ENCODE data around the gene SLC22A31. TPM values are rescaled to one million over a fixed set of nuclear protein-coding genes. Genes with fewer than 3 reads are reported as not detected.
A peak's percentile ranks its signal among the peaks of the same experiment; 100 is the strongest.
"Not testable (repeated sequence)": the region's sequence is repeated elsewhere in the genome, so short reads cannot be mapped to it uniquely, and the experiment has no call there.

The SLC22A31 gene
- total and polyA plus RNA-seq, 3 experiments from 2014 or later = not detected

DNA sequence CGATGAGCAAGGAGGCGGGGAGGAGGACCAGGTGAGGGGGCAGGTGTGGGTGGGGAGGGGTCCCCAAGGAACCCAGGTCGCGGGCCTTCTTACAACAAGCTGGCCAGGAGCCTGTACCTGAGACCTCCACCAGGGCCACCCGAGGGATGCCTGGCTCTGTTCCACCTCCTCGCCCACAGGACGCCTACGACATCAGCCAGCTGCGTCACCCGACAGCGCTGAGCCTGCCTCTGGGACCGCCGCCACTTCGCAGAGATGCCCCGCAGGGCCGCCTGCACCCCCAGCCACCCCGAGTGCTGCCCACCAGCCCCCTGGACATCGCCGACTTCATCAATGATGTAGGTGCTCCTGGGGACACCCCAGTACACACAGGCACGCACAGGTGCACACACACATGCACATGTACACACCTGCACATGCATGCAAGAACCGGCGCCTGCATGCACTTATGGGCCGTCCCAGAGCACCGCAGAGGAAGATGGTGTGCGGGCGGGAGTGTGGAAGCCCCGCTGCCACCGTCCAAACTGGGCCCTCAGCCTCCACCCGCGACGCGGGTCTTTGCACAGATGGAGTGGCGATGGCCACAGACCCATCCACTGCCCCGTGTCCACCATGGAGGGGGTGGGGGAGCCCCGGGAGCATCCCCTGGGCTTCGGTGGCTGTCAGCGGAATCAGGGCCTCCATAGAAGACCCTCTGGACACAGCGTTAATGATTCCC, 6.6 kb downstream of the SLC22A31 start:
- no peaks in the 10 kb centered on the region for H3K36me3 Mint-ChIP-seq
- peak in 1 of 5 donors; percentile 50 for DNase-seq
- ChIA-PET POLR2A (no interaction called here), CTCF (no interaction called here)
- Histone ChIP-seq H3K9me3 (ENCODE audit: low read length) (no peaks in the 10 kb centered on the region), H3K27me3 (ENCODE audit: insufficient read depth, low read length, poor library complexity, severe bottlenecking) (no peaks in the 10 kb centered on the region), H3K36me3 (ENCODE audit: insufficient read depth, low read length) (no peaks in the 10 kb centered on the region), H3K27ac (ENCODE audit: low read depth, low read length) (no peak overlapping the region), H3K4me3 (ENCODE audit: low read length) (no peak overlapping the region), H3K4me1 (ENCODE audit: insufficient read depth, low read length) (no peaks in the 10 kb centered on the region)
- H3K27me3 Mint-ChIP-seq = peaks cover 2 to 8% of the 10 kb centered on the region in 2 donors
- H3K4me1 Mint-ChIP-seq = peaks cover 0 to 5% (median 0%) of the 10 kb centered on the region in 3 donors
- H3K27ac Mint-ChIP-seq = no peak overlapping the region
- H3K4me3 Mint-ChIP-seq = peak overlapping the region in 1 of 7 donors; percentile 68
- H3K9me3 Mint-ChIP-seq = no peaks in the 10 kb centered on the region

DNA sequence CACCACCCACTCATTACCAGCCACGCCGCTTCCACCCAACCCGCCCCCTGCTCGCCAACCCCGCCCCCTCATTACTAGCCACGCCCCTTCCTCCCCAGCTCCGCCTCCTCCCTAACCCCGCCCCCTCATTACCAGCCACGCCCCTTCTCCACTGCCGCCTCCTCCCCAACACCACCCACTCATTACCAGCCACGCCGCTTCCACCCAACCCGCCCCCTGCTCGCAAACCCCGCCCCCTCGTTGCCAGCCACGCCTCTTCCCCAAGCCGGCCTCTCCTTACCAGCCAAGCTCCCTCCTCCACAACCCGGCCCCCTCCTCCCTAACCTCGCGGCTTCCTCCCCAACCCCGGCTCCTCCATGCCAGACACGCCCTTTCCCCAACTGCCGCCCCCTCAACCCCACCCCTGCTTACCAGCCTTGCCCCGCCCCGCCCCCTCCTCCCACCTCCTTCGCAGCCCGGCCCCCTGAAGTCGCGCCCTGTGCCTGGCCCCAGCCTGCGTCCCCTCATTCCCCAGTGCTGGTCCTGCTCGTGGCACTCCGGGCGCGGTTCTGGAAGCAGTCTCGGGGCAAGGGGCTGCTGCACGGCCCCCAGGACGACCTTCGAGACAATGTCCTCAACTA, 7.3 kb downstream of the SLC22A31 start:
- Histone ChIP-seq H3K9me3 (ENCODE audit: low read length) (no peaks in the 10 kb centered on the region), H3K4me1 (ENCODE audit: insufficient read depth, low read length) (no peaks in the 10 kb centered on the region), H3K36me3 (ENCODE audit: insufficient read depth, low read length) (no peaks in the 10 kb centered on the region), H3K27ac (ENCODE audit: low read depth, low read length) (no peak overlapping the region), H3K27me3 (ENCODE audit: insufficient read depth, low read length, poor library complexity, severe bottlenecking) (no peaks in the 10 kb centered on the region), H3K4me3 (ENCODE audit: low read length) (no peak overlapping the region)
- ChIA-PET CTCF (no interaction called here), POLR2A (interaction anchor here (0.6 kb wide), 1 partner anchor 47 kb away, joined by 3 read pairs; no protein-coding TSS in a partner anchor)
- Mint-ChIP-seq H3K4me1 (peaks cover 0 to 5% (median 0%) of the 10 kb centered on the region in 3 donors), H3K9me3 (no peaks in the 10 kb centered on the region), H3K36me3 (no peaks in the 10 kb centered on the region), H3K27me3 (peaks cover 2 to 6% of the 10 kb centered on the region in 2 donors), H3K4me3 (peak overlapping the region in 1 of 7 donors; percentile 68), H3K27ac (no peak overlapping the region)
- peak in 1 of 5 donors; percentile 65 for DNase-seq

DNA sequence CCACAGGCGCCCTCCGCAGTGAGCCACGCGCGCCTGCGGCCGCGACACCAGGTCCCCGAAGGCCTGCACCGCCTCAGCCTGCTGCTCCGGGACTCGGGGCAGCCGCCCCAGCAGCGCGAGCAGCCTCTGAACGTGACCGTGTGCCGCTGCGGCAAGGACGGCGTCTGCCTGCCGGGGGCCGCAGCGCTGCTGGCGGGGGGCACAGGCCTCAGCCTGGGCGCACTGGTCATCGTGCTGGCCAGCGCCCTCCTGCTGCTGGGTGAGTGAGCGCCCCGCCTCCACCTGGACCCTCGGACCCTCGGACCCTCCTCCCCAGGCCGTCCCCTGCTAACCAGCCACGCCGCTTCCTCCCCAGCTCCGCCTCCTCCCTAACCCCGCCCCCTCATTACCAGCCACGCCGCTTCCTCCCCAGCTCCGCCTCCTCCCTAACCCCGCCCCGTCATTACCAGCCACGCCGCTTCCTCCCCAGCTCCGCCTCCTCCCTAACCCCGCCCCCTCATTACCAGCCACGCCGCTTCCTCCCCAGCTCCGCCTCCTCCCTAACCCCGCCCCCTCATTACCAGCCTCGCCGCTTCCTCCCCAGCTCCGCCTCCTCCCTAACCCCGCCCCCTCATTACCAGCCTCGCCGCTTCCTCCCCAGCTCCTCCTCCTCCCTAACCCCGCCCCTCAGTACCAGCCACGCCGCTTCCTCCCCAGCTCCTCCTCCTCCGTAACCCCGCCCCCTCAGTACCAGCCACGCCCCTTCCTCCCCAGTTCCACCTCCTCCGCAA, 8.0 kb downstream of the SLC22A31 start:
- H3K9me3 Mint-ChIP-seq; CTCF ChIA-PET; H3K27me3 Mint-ChIP-seq; H3K27me3 ChIP-seq (ENCODE audit: insufficient read depth, low read length, poor library complexity, severe bottlenecking); H3K4me1 Mint-ChIP-seq; H3K27ac ChIP-seq (ENCODE audit: low read depth, low read length); H3K36me3 ChIP-seq (ENCODE audit: insufficient read depth, low read length); H3K4me1 ChIP-seq (ENCODE audit: insufficient read depth, low read length); H3K9me3 ChIP-seq (ENCODE audit: low read length); H3K27ac Mint-ChIP-seq; H3K36me3 Mint-ChIP-seq: not testable (repeated sequence)
- DNase-seq = peak; percentile 70 to 77 (median 73)
- H3K4me3 Mint-ChIP-seq = peak overlapping the region in 1 of 7 donors; percentile 54
- POLR2A ChIA-PET = interaction anchor here (0.6 kb wide), 1 partner anchor 48 kb away, joined by 3 read pairs; no protein-coding TSS in a partner anchor
- peak overlapping the region; percentile 22 for H3K4me3 ChIP-seq (ENCODE audit: low read length)

DNA sequence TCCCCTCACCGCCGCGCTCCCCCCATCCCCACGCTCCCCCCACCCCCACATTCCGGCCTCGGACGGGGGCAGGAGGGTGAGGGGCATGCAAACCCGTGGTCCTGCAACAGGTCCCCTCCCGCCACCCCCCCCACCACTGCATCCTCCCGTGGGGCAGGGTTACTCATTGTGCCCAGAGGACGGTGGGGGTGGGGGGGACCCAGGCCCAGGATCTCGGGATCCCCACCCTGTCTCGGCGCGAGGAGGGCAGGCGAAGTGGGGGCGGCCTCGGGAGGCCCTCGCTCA, 8.5 kb downstream of the SLC22A31 start:
- POLR2A ChIA-PET = no interaction called here
- DNase-seq = no peak
- H3K27me3 ChIP-seq (ENCODE audit: insufficient read depth, low read length, poor library complexity, severe bottlenecking) = no peaks in the 10 kb centered on the region
- peaks cover 0 to 3% of the 10 kb centered on the region in 2 donors for H3K27me3 Mint-ChIP-seq
- CTCF ChIA-PET = no interaction called here
- H3K36me3 ChIP-seq (ENCODE audit: insufficient read depth, low read length) = no peaks in the 10 kb centered on the region
- no peaks in the 10 kb centered on the region for H3K4me1 ChIP-seq (ENCODE audit: insufficient read depth, low read length)
- no peak overlapping the region for H3K4me3 Mint-ChIP-seq
- peaks cover 0 to 5% (median 0%) of the 10 kb centered on the region in 3 donors for H3K4me1 Mint-ChIP-seq
- H3K36me3 Mint-ChIP-seq = no peaks in the 10 kb centered on the region
- H3K27ac Mint-ChIP-seq = no peak overlapping the region
- H3K9me3 Mint-ChIP-seq = peaks cover 0 to 6% (median 0%) of the 10 kb centered on the region in 5 donors
- H3K4me3 ChIP-seq (ENCODE audit: low read length) = no peak overlapping the region
- H3K27ac ChIP-seq (ENCODE audit: low read depth, low read length) = no peak overlapping the region
- no peaks in the 10 kb centered on the region for H3K9me3 ChIP-seq (ENCODE audit: low read length)

DNA sequence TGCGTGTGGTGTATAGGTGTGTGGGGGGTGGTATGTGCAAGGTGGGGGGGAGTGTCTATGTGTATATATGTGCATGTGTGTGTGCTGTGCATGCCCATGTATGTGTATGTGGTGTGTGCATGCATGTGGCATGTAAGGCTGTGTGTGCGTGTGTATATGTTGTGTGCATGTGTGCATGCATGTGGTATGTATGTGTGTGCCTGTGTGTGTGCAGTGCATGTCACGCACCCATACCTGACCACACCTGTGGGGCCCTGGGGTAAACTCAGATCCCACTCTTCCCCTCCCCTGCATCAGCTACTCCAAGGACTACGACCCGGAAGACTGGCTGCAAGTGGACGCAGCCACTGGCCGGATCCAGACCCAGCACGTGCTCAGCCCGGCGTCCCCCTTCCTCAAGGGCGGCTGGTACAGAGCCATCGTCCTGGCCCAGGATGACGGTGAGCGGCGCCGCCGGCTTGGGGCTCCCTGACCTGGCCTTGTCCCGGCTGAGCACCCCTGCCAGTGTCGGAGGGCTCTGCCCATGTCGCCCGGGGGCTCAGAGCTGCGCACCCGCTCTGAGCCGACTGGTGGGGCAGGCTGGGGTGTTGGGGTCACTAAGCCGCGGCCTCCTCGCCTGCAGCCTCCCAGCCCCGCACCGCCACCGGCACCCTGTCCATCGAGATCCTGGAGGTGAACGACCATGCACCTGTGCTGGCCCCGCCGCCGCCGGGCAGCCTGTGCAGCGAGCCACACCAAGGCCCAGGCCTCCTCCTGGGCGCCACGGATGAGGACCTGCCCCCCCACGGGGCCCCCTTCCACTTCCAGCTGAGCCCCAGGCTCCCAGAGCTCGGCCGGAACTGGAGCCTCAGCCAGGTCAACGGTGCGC, 9.1 kb downstream of the SLC22A31 start:
- peak in 1 of 5 donors; percentile 49 for DNase-seq
- H3K4me3 Mint-ChIP-seq = peak overlapping the region in 6 of 7 donors; percentile 34 to 59 (median 50)
- H3K27ac Mint-ChIP-seq = peak overlapping the region in 2 of 8 donors; percentile 29 to 42
- POLR2A ChIA-PET = no interaction called here
- no peaks in the 10 kb centered on the region for H3K36me3 Mint-ChIP-seq
- CTCF ChIA-PET = no interaction called here
- Histone ChIP-seq H3K36me3 (ENCODE audit: insufficient read depth, low read length) (no peaks in the 10 kb centered on the region), H3K4me3 (ENCODE audit: low read length) (no peak overlapping the region), H3K4me1 (ENCODE audit: insufficient read depth, low read length) (no peaks in the 10 kb centered on the region), H3K9me3 (ENCODE audit: low read length) (no peaks in the 10 kb centered on the region), H3K27ac (ENCODE audit: low read depth, low read length) (no peak overlapping the region), H3K27me3 (ENCODE audit: insufficient read depth, low read length, poor library complexity, severe bottlenecking) (no peaks in the 10 kb centered on the region)
- peaks cover 0 to 6% (median 0%) of the 10 kb centered on the region in 5 donors for H3K9me3 Mint-ChIP-seq
- peaks cover 0 to 3% of the 10 kb centered on the region in 2 donors for H3K27me3 Mint-ChIP-seq
- H3K4me1 Mint-ChIP-seq = peaks cover 0 to 5% (median 0%) of the 10 kb centered on the region in 3 donors

DNA sequence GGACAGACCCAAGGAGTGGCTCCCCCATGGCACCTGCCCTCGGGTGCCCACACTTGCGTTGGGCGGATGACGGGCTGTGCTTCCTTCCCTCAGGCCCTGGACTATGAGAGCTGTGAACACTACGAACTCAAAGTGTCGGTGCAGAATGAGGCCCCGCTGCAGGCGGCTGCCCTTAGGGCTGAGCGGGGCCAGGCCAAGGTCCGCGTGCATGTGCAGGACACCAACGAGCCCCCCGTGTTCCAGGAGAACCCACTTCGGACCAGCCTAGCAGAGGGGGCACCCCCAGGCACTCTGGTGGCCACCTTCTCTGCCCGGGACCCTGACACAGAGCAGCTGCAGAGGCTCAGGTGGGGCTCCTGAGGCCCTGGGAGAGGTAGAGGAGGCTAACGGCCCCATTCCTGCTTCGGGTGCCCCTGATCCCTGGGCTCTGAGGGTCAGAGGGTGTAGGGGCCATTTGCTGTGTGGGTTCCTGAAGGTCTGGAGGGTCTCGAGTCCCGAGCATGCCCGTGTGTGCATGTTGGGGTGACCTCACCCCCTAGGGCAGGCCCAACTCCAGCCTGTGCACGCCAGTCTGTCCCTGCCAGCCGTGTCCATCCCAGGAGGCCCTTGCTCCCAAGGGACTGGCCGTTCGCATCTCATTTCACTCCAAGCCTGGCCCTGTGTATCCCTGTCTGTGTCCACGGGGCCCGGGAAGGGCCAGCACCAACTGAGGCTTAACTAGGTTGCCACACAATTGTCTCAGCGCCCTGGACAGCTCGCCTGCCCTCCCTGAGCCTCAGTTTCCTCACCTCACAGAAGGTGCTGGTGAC, 10.0 kb downstream of the SLC22A31 start:
- ChIA-PET CTCF (no interaction called here), POLR2A (no interaction called here)
- no peaks in the 10 kb centered on the region for H3K36me3 ChIP-seq (ENCODE audit: insufficient read depth, low read length)
- H3K27me3 ChIP-seq (ENCODE audit: insufficient read depth, low read length, poor library complexity, severe bottlenecking) = no peaks in the 10 kb centered on the region
- peak overlapping the region in 3 of 8 donors; percentile 50 to 74 (median 70) for H3K27ac Mint-ChIP-seq
- DNase-seq = no peak
- H3K4me1 Mint-ChIP-seq = peaks cover 0 to 5% (median 0%) of the 10 kb centered on the region in 3 donors
- H3K9me3 Mint-ChIP-seq = peaks cover 0 to 6% (median 0%) of the 10 kb centered on the region in 5 donors
- H3K27me3 Mint-ChIP-seq = peaks cover 0 to 3% of the 10 kb centered on the region in 2 donors
- H3K4me3 Mint-ChIP-seq = peak overlapping the region in 4 of 7 donors; percentile 47 to 70 (median 60)
- H3K4me3 ChIP-seq (ENCODE audit: low read length) = no peak overlapping the region
- H3K36me3 Mint-ChIP-seq = no peaks in the 10 kb centered on the region
- H3K9me3 ChIP-seq (ENCODE audit: low read length) = no peaks in the 10 kb centered on the region
- H3K4me1 ChIP-seq (ENCODE audit: insufficient read depth, low read length) = no peaks in the 10 kb centered on the region
- H3K27ac ChIP-seq (ENCODE audit: low read depth, low read length) = no peak overlapping the region

DNA sequence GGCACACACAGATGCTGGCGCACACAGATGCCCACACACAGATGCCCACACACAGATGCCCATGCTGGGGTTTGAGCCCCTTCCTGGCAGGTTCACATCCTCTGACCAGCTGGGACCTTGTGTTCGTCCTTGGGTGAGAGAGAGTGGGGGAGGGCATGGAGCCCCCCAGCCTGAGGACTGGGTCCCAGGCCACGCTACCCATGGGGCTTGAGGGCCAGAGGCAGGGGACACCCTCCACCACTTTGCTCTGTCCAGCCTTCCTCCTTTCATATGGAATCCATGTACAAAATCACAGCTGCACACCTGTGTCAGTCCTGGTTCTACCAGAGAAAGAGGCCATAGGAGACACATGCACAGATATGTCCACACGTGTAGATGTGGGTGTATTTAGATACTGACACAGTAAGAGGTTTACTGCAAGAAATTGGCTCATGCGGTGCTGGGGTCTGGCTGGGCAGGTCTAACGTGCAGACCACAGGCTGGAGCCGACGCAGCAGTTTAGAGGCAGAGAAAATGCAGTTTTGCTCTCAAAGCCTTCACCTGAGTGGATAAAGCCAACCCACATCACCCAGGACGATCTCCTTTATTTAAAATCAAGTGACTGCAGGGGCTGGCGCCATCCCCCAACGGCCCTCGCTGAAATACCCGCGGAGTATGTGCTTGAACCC, 10.8 kb downstream of the SLC22A31 start:
- CTCF ChIA-PET = no interaction called here
- Mint-ChIP-seq H3K27ac (peak overlapping the region in 3 of 8 donors; percentile 50 to 74 (median 63)), H3K4me1 (peaks cover 0 to 5% (median 0%) of the 10 kb centered on the region in 3 donors), H3K36me3 (no peaks in the 10 kb centered on the region), H3K9me3 (peaks cover 0 to 6% (median 0%) of the 10 kb centered on the region in 5 donors), H3K27me3 (peaks cover 0 to 5% of the 10 kb centered on the region in 2 donors), H3K4me3 (peak overlapping the region in 3 of 7 donors; percentile 54 to 78 (median 67))
- POLR2A ChIA-PET = no interaction called here
- H3K4me3 ChIP-seq (ENCODE audit: low read length) = no peak overlapping the region
- no peak overlapping the region for H3K27ac ChIP-seq (ENCODE audit: low read depth, low read length)
- DNase-seq = peak in 1 of 5 donors; percentile 48
- no peaks in the 10 kb centered on the region for H3K27me3 ChIP-seq (ENCODE audit: insufficient read depth, low read length, poor library complexity, severe bottlenecking)
- H3K9me3 ChIP-seq (ENCODE audit: low read length) = no peaks in the 10 kb centered on the region
- no peaks in the 10 kb centered on the region for H3K36me3 ChIP-seq (ENCODE audit: insufficient read depth, low read length)
- H3K4me1 ChIP-seq (ENCODE audit: insufficient read depth, low read length) = no peaks in the 10 kb centered on the region

All from CD8-positive, alpha-beta memory T cell (primary cell).